Measurements from ENCODE around the gene RPH3AL.
"Not testable (repeated sequence)": the region's sequence is repeated elsewhere in the genome, so short reads cannot be mapped to it uniquely, and the experiment has no call there.

RPH3AL gene

DNA sequence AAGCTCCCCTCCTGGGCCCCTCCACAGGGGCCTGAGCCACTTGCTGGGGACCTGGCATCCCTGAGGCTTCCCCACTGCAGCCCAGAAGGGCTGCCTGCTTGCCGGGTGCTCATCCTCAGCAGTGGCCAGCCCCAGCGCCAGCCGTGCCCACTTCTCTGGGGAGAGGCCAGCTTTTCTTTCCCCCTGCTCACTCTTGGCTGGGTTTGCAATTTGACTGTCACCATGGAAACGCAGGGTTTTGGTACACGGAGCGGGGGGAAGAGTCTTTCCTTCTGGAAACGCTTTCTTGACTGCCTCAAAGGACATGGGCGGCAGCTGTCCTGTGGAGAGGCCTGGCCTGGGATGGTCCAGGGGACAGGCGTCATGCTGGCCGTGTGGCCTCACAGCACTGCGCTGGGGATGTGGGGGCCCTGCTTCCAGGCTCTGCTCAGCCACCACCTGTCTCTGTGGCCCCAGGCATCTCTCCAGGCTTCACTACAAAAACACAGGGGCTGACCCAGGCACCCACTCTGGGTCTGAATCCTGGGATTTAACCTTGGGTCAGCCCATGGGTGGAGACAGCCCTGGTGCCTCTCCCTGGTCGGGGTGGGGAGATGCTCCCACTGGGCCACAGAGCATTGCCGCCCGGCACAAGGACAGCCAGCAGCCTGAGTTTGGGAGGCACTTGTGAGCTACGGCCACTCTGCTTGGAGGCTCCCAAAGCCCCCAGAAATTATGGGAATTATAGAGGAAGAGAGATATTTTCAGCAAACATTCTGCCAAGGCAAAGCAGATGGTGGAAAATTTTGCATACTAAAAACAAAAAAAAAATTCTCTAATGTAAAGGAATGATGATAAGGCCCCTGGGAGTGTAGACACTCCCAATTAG is 125.3 kb downstream of the RPH3AL start:
- DNase-seq (ENCODE audit: low read depth in 1 of 2, low spot score in 1 of 2): no peak

DNA sequence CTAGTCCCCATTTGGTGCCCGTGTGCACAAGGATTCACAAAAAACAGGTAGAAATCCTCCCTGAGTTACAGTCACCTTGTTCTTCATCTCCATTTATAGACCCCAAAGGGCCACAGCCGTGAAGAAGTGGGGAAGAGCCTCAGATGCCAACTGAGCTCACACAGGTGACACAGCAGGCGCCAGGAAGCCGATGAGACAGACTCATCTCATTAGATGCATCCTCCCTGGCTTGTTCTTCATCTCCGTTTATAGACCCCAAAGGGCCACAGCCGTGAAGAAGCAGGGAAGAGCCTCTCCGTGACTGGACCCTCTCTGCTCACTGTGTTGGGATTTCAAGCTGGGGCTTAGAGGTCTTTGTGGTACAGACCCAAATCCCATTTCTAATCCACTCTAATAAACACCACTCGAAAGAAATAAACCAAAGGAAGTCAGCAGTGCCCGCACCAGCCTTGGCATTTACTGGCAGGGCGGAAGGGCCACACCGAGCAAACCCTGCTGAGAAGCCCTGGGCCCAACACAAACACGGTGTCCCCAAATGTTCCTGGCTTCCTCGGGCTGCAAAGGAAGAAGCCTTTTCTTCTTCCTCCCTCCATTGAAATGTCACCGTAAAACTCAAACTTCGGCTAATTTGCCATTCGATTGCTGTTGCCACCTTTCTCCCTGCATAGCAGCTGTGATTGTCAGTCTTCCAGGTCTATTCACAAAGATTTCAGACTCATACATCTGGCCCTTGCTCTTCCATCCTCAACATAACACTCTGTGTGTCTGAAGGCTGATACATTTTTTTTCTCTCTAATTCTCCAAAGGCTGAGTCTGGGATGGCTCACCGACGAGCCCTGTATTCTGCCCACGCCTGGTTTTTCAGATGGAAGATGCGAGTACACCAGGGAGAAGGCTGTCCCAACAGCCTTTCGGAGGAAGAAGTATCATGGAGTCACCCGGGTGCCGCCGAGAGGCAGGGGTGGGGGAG is 126.2 kb downstream of the RPH3AL start:
- DNase-seq (ENCODE audit: low read depth in 1 of 2, low spot score in 1 of 2): no peak

DNA sequence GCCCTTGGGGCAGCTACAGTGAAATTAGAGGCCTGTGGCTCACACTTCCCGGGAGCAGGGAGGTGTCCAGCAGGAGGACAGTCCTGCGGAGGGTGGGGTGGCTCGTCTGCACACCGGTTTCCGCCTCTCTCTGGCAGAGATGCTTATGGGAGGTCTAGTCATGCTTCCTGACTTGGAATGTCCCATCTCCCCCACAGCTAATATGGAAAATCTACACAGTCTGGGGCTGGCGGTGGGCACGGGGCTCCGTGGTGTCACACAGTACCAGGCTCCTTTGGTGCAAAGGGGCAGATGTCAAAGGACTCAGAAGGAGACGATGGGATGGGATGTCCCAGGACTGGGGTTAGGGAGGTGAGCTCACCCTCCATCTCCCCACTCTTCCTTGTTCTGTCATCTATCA is 127.1 kb downstream of the RPH3AL start:
- DNase-seq (ENCODE audit: low read depth in 1 of 2, low spot score in 1 of 2): no peak

DNA sequence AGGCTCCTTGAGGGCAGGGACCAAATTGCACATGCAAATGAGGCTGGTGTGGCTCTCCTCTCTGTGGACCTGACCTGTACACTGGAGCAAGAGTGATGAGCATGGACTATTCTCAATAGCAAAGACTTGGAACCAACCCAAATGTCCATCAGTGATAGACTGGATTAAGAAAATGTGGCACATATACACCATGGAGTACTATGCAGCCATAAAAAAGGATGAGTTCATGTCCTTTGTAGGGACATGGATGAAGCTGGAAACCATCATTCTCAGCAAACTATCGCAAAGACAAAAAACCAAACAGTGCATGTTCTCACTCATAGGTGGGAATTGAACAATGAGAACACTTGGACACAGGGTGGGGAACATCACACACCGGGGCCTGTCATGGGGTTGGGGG is 128.0 kb downstream of the RPH3AL start:
- not testable (repeated sequence) for DNase-seq (ENCODE audit: low read depth in 1 of 2, low spot score in 1 of 2)

DNA sequence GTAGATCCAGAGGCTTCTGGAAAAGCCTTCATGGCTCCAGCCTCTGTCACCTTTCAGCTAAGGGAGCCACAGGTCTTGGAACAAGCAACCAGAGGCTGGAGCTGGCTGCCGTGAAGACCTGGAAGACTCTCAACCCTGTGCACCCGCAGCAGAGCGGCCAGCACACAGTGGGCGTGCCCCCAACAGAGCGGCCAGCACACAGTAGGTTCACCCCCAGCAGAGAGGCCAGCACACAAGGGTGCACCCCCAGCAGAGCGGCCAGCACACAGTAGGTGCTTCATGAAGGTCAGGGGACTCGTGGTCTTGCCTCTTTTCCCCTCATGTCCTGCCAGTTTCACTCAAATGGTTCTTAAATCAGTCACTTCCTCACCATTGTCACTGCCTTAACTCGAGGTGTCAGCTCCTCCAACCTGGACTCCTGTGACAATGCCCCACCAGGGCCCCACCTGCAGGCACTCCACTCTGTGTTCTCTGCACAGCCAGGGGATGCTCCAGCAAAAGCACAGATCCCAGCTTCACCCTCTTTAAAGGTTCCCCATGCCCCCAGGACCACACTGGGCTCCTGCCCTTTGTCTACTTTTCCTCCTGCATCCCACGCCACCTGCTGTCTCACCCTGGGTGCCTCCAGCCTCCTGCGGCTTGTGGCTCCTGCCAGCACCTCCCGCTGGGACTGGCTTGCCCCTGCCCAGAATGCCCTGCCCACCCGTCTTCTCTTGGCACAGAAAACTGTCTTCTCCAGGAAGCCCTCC is 128.7 kb downstream of the RPH3AL start:
- DNase-seq (ENCODE audit: low read depth in 1 of 2, low spot score in 1 of 2): no peak

DNA sequence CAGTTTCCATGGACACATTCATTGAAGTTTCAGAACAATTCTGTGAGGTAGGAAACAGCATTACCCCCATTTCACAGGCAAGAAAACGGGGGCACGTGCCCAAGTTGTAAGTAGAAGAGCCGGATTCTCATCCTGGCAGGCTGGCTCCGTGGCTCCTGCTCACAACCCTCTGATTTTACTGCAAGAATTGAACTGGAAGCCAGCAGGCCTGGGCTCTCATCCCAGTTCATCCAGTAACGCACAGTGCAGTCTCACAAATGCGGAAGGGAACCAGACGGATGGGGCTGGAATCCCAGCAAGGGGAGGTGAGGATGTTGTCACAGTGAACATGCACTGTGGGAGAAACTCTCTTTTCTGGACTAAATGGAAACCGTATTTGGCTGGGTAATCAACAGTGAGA is 130.4 kb downstream of the RPH3AL start:
- DNase-seq (ENCODE audit: low read depth in 1 of 2, low spot score in 1 of 2): no peak

DNA sequence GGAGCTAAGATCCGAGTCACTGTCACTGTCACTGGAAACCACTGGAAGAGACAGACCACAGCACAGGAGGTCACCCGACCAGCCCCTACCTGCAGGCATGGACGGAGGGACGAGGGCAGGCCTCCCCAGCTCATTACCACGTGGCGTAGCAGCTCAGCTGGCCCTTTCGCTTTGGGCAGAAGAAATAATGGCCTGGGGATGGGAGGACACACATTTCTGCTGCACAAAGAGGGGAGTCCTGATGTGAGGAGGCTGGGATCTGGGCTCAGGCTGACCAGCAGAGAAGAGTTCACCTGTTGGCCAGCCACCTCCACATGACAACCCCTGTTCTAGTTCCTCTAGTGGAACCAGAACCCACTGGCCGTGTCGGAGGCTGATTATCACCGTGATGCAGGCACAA is 132.9 kb downstream of the RPH3AL start:
- DNase-seq (ENCODE audit: low read depth in 1 of 2, low spot score in 1 of 2): no peak

DNA sequence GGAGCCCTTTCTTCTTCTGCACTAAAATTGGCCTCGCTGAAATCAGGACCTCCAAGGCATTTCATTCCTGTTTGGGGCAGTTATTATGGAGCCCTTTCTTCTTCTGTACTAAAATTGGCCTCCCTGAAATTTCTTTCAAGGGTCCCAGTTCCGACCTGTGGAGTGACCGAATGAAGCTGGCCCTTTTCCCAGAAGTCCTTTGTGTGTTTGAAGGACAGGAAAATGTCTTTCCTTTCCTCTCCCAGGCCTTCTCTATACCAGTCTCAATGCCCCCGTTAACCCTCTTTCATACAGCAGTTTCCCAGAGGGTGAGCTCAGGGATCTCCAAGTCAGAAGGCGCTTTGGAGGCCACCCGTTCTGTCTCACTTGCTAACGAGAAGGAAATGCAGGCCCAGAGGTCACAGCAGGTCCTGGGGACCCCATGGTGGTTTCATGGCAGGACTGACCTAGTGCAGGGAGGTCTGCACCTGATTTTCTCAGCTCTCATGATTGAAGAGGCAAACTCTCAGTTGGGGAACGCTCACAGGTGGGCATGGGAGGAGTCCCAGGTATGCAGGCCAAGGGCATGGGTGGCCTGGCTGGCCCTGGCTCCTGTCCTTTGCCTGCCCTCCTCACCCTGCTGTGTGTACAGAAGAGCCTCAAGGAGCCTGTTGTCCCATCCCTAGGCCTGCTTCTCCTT is 134.0 kb downstream of the RPH3AL start:
- no peak for DNase-seq (ENCODE audit: low read depth in 1 of 2, low spot score in 1 of 2)

DNA sequence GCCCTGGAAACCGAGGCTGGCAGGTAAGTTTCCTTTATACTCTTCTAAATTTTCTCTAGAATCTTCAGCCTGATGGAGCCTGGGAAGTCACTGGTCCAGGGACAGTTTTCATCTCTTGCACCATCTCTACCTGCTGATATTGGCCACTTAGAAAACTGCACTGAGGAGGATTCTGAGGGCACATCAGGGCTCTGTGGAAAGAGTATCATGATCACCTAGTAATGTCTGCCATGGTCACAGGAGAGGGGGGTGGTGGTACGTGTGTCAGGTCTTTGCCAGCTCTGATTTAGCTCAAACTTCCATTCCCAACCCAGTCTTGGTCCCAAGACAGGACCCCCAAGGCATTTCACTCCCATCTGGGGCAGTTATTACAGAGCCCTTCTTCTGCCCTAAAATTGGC is 136.0 kb downstream of the RPH3AL start:
- no peak for DNase-seq (ENCODE audit: low read depth in 1 of 2, low spot score in 1 of 2)

DNA sequence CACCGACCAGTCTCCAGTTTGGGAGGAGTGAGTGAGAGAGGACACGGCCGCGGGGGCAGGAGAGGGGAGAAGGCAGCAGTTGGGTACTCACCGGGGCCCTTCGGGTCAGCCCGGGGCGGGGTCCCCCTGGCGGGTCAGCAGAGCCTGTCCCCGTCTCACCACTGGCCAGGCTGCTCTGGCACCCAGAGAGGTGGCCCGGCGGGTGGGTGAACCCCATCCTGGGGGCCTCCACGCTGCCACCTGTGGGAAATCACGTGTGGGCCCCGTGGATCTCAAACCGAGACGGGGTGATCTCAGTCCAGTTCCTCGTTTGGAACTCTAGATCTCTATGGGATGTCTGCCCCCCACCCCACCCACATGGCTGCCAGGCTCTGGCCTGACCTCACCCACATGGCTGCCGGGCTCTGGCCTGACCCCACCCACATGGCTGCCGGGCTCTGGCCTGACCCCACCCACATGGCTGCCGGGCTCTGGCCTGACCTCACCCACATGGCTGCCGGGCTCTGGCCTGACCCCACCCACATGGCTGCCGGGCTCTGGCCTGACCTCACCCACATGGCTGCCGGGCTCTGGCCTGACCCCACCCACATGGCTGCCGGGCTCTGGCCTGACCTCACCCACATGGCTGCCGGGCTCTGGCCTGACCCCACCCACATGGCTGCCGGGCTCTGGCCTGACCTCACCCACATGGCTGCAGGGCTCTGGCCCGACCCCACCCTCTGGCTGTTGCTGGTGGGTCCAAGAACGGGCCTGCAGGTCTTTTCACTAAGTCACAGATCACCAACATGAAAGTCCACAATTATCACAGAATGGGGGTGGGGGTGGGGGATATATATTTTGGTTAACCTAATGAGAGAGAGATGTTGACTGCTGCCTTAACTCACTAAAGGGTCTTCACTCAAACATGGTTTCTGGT is 136.8 kb downstream of the RPH3AL start:
- DNase-seq (ENCODE audit: low read depth in 1 of 2, low spot score in 1 of 2): not testable (repeated sequence)

DNA sequence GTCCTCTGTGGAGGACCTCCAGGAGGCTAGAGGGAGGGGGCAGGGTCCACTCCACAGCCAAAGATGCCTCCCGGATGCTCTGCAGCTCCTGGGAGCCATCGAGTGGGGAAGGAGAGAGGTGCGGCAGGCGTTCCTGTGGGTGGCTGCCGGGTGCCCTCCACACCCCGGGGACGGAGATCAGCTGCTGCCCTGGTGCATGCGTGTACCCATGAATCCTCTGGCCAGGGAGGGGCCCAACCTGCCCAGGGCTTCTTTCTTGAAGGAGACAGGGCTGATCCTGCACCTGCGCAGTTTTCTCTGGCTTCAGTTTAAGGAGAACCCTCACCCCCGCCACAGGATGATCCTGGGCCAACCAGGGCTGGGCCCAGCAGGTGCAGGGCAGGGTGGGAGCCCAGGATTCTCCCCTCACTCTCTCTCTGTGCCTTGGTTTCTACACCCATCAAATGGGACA is 137.7 kb downstream of the RPH3AL start:
- DNase-seq (ENCODE audit: low read depth in 1 of 2, low spot score in 1 of 2): no peak

DNA sequence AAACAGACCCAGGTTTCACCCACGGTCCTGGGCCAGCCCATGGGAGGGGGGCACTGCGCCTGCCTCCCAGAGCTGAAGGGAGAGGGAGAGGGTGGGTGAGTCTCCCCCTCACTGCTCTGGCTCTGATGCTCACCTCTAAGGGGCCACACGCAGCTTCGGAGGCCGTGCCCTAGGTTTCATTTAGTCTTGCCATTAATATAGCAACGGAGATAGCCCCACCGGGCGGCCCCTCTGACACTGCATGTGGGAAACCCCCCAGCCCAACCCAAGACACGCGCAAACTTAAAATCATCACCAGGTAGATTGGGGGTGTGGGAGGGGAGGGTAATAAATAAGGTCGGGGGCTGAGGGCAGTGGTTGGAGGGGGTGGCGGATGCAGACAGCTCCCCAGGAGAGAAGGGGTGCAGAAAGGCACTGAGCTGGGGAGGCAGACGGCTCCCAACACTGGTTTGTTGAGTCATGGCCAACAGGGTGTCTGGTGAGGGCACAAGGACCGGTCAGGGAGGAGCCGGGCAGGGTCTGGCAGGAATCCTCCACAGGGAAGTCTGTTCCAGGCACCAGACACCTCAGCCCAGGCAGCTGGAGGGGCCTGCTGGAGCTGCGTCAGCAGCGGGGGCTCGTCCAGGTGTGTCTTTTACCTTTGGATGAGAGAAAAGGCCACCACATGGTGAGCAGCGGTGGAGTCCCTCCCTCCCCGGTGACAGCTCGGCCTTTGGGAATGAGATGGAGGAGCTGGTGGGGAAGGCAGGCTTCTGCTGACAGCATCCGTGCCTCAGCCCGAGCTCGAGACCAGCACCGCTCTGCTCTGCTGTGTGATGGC is 139.1 kb downstream of the RPH3AL start:
- DNase-seq (ENCODE audit: low read depth in 1 of 2, low spot score in 1 of 2): no peak

DNA sequence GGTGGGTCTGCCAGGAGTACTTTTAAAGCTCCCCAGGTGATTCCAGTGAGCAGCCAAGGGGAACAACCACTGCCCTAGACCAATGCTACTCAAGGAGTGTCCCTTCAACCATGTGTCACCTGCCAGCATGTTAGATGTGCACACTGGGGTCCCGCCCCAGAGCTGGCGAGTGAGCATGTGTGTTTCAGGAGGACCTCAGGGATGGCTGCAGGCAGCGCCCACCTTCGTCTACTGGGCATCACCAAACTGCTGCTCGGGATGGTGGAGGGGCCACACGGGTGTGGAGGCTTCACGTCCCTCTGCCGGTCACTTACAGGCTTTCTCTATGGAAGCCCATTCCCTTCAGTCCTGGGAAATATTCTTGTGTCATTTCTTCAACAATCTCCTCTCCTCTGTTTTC is 142.2 kb downstream of the RPH3AL start:
- DNase-seq (ENCODE audit: low read depth in 1 of 2, low spot score in 1 of 2): no peak

DNA sequence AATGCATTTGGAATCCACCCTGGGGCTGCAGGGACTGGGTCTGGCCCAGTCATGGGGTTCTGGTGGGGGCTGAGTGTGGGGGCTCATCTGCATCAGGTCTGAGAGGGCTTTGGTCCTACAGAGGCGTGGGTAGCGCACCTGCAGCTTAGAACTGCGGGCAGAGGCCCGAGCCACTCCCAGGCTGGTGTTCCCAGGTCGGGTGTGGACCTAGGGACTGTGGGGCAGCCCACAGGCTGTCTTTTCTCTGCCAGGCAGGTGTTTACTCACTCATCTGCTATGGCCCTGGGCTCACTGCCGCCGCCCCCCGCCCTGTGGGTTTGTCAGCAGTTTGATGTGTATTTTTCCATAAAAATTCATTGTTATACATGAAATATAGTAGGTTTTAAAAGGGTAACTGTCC is 144.2 kb downstream of the RPH3AL start:
- DNase-seq (ENCODE audit: low read depth in 1 of 2, low spot score in 1 of 2): no peak

DNA sequence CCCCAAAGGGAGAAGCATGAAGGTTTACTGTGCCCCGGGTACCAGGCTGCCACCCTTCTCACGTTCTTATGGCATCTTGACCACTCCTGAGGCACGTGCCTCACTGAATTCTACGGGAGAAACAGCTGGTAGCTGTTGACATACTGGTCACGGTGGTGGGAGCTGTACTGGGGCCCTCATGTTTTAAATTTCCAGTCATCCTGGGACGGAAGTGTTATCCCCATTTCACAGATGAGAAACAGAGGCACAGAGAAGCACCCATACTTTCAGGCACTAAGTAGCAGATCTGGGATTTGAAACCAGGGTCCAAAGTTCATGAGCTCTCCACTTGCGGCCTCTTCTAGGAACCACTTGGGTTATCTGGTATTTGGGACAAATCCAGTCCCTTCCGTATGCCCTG is 144.8 kb downstream of the RPH3AL start:
- DNase-seq (ENCODE audit: low read depth in 1 of 2, low spot score in 1 of 2): no peak

DNA sequence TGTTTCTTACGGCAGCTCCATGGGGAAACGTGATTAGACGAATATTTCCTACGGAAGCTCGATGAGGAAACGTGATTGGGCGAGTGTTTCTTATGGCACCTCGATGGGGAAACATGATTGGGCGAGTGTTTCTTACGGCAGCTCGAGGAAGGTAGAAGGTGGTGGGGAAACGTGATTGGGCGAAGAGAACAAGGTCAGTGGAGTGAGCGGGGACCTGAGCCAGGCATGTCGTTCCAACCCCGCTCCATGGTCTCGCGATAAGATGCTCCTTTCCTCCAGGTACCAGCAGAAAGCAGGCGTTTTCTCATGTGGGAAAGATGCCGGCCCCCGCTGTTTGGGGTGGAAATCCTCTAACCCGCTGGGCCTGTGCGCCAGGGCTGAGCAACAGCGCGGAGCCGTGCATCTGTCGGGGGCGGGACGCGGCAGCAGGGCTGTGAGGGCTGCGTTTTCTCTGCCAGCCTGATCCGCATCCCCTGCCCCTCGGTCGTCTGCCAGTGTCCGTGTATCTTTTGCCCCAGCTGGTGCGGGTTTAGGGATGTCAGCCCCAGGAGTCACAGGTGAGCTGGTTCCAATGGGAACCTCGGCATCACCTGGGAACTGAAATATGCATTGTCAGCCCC is 145.6 kb downstream of the RPH3AL start:
- no peak for DNase-seq (ENCODE audit: low read depth in 1 of 2, low spot score in 1 of 2)

DNA sequence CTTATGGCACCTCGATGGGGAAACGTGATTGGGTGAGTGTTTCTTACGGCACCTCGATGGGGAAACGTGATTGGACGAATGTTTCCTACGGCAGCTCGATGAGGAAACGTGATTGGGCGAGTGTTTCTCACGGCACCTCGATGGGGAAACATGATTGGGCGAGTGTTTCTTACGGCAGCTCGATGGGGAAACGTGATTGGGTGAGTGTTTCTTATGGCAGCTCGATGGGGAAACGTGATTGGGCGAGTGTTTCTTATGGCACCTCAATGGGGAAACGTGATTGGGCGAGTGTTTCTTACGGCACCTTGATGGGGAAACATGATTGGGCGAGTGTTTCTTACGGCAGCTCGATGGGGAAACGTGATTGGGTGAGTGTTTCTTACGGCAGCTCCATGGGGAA is 146.1 kb downstream of the RPH3AL start:
- not testable (repeated sequence) for DNase-seq (ENCODE audit: low read depth in 1 of 2, low spot score in 1 of 2)

DNA sequence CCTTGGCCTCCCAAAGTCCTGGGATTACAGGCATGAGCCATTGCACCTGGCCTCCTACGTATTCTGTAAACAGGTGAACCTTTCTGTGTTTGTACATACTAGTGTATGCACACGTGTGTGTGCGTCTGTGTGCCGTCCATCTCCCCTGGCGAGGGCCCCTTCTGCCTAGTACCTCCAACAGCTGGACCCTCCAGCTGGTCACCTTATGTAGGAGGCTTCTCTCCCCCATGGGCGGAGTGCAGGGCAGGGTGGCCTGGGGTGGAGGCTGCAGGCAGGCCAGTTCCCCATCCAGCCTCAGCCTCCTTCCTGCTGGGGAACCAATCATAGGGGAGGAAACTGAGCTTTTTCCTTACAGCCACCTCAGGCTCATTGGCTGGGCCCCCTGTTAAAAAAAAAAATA is 146.8 kb downstream of the RPH3AL start:
- no peak for DNase-seq (ENCODE audit: low read depth in 1 of 2, low spot score in 1 of 2)
